Type B pancreatic cell (in vitro differentiated cells): ENCODE results near the gene ISG20. TPM values are rescaled to one million over a fixed set of nuclear protein-coding genes. Genes with fewer than 3 reads are reported as not detected.
A peak's percentile ranks its signal among the peaks of the same experiment; 100 is the strongest.

Source experiments
- DNase-seq: peaks from one replicate; pipeline ENCODE4 v3.0.0; 2021; ENCODE audit warnings: mixed read lengths; ENCODE audit not compliant: unreplicated experiment; ENCODE audit errors: extremely low spot score
- H3K27ac Mint-ChIP-seq: 2 replicates; pipeline ENCODE4 v1.8.0; 2021; ENCODE audit warnings: mild to moderate bottlenecking, mixed read lengths
- H3K27me3 Mint-ChIP-seq: 2 replicates; pipeline ENCODE4 v1.8.0; 2021; ENCODE audit warnings: mixed read lengths
- H3K36me3 Mint-ChIP-seq: 2 replicates; pipeline ENCODE4 v1.8.0; 2021; ENCODE audit warnings: mixed read lengths
- H3K4me1 Mint-ChIP-seq: one replicate; pipeline ENCODE4 v1.8.0; 2021; ENCODE audit warnings: mixed read lengths; ENCODE audit not compliant: unreplicated experiment
- H3K4me3 Mint-ChIP-seq: 2 replicates; pipeline ENCODE4 v1.8.0; 2021; ENCODE audit warnings: mild to moderate bottlenecking, mixed read lengths
- H3K9me3 Mint-ChIP-seq: 2 replicates; pipeline ENCODE4 v1.8.0; 2021; ENCODE audit warnings: mixed read lengths
- CTCF ChIP-seq: fragments of 200-600 bp; sonication (generic); conservative IDR thresholded peaks from 2 replicates; pipeline ENCODE4 v1.5.0; 2021; ENCODE audit warnings: antibody characterized with exemption, mild to moderate bottlenecking
- total RNA-seq: library from RNA; stranded (reverse); gene quantifications from 2 replicates; pipeline ENCODE4 v1.2.1, GENCODE V29; 2021; ENCODE audit warnings: low replicate concordance

Gene ISG20
- total RNA-seq, 1 donor from 2014 or later = 4.9 TPM

GRCh38 chr15:88624971-88625490 lies 13.8 kb upstream of the ISG20 start:
- peaks cover 20% of the 10 kb centered on the region for H3K36me3 Mint-ChIP-seq
- peak overlapping the region; percentile 92 for H3K27ac Mint-ChIP-seq

GRCh38 chr15:88625943-88626741 lies 12.7 kb upstream of the ISG20 start:
- Mint-ChIP-seq H3K27ac (peak overlapping the region; percentile 23), H3K36me3 (peaks cover 20% of the 10 kb centered on the region), H3K4me3 (no peak overlapping the region), H3K4me1 (peaks cover 33% of the 10 kb centered on the region), H3K27me3 (no peaks in the 10 kb centered on the region), H3K9me3 (no peaks in the 10 kb centered on the region)
- no peak for TF ChIP-seq CTCF
- no peak for DNase-seq

More at GRCh38 chr15:88624971-88625490, 13.8 kb upstream of the ISG20 start:
- no peaks in the 10 kb centered on the region for H3K27me3 Mint-ChIP-seq
- peaks cover 38% of the 10 kb centered on the region for H3K4me1 Mint-ChIP-seq
- TF ChIP-seq CTCF = no peak
- H3K4me3 Mint-ChIP-seq = peak overlapping the region; percentile 93
- DNase-seq = no peak
- no peaks in the 10 kb centered on the region for H3K9me3 Mint-ChIP-seq

- no peaks in the 10 kb centered on the region for H3K9me3 Mint-ChIP-seq
- H3K27ac Mint-ChIP-seq = peak overlapping the region; percentile 49
- H3K36me3 Mint-ChIP-seq = peaks cover 26% of the 10 kb centered on the region
- H3K4me3 Mint-ChIP-seq = no peak overlapping the region
- DNase-seq = no peak
- TF ChIP-seq CTCF = no peak
- H3K27me3 Mint-ChIP-seq = no peaks in the 10 kb centered on the region
- H3K4me1 Mint-ChIP-seq = peaks cover 28% of the 10 kb centered on the region
Observed at GRCh38 chr15:88627463-88627862, 11.4 kb upstream of the ISG20 start.

GRCh38 chr15:88628018-88628654 lies 10.7 kb upstream of the ISG20 start:
- no peak for TF ChIP-seq CTCF
- Mint-ChIP-seq H3K4me3 (no peak overlapping the region), H3K9me3 (no peaks in the 10 kb centered on the region), H3K4me1 (peaks cover 22% of the 10 kb centered on the region), H3K27me3 (no peaks in the 10 kb centered on the region), H3K27ac (peak overlapping the region; percentile 49), H3K36me3 (peaks cover 26% of the 10 kb centered on the region)
- DNase-seq = no peak

GRCh38 chr15:88629071-88629470 lies 9.7 kb upstream of the ISG20 start:
- H3K27ac Mint-ChIP-seq = no peak overlapping the region
- H3K4me1 Mint-ChIP-seq = peaks cover 12% of the 10 kb centered on the region
- TF ChIP-seq CTCF = no peak
- no peak for DNase-seq
- no peaks in the 10 kb centered on the region for H3K27me3 Mint-ChIP-seq
- peaks cover 22% of the 10 kb centered on the region for H3K36me3 Mint-ChIP-seq
- no peak overlapping the region for H3K4me3 Mint-ChIP-seq
- no peaks in the 10 kb centered on the region for H3K9me3 Mint-ChIP-seq
